ENCODE data around the gene FCHO1. TPM values are rescaled to one million over a fixed set of nuclear protein-coding genes. Genes with fewer than 3 reads are reported as not detected.
"Not testable (repeated sequence)": the region's sequence is repeated elsewhere in the genome, so short reads cannot be mapped to it uniquely, and the experiment has no call there.

The FCHO1 gene
- total RNA-seq, 1 experiment from 2014 or later, result 1.1 TPM

DNA sequence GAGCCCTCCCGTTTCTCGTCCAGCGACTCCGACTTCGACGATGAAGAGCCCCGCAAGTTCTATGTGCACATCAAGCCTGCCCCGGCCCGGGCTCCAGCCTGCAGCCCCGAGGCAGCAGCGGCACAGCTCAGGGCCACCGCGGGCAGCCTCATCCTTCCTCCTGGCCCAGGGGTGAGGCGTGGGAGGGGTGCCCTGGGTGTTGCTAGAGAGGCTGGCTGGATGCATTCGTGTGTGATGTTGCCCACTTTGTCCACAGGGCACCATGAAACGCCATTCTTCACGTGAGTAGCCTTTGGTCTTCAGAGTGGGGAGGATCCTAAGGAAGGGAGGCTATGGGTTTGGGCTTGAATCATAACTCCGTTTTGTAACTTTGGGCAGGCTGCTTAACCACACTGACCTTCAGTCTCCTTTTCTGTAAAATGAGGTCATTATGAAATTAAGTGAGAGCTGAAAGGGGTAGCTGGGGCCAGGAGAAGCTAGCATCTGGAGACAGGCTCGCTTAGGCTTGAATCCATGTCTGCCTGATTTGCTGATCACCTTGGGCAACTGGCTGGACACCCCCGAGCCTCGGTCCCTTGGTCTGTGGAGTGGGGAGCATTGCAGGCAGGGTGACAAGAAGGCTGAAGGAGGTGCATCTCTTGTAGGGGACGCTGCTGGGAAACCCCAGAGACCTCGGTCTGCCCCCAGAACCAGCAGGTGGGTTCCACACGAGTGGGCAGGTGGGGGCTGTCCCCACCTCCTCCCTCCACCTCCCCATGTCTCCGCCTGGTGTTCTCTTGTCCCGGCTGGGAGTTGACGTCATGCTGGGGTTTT, 24.9 kb downstream of the FCHO1 start:
- no peak for ATAC-seq
- in situ Hi-C loops (cut with HindIII; ENCODE audit: low pct_unique_long_range_greater_than_20kb, low sequenced_read_pairs) (no loop called here), intact Hi-C loops (cut with micrococcal nuclease; ENCODE audit: unreplicated experiment) (no loop called here)

DNA sequence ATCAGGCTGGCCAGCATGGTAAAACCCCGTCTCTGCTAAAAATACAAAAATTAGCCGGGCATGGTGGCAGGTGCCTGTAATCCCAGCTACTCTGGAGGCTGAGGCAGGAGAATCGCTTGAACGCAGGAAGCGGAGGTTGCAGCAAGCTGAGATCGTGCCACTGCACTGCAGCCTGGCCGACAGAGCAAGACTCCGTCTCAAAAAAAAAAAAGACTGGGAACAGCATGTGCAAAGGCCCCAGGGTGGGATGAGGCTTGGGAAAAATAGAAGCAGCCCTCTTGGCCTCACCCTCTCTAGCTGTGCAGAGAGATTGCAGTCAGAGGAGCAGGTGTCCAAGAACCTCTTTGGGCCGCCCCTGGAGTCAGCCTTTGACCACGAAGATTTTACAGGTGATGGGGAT, 26.6 kb downstream of the FCHO1 start:
- DNase-seq (ENCODE audit: low read depth, low spot score); ATAC-seq; H3K27ac ChIP-seq (ENCODE audit: low read length); H3K27me3 ChIP-seq (ENCODE audit: control insufficient read depth, insufficient read depth, low read length); in situ Hi-C loops (cut with HindIII; ENCODE audit: low pct_unique_long_range_greater_than_20kb, low sequenced_read_pairs); H3K4me3 ChIP-seq (ENCODE audit: low read depth in 2 of 2, low read length in 2 of 2); H3K9me3 ChIP-seq (ENCODE audit: control insufficient read depth, insufficient read depth, low read depth, low read length); H3K36me3 ChIP-seq (ENCODE audit: control insufficient read depth, insufficient read depth, low read length); intact Hi-C loops (cut with micrococcal nuclease; ENCODE audit: unreplicated experiment); H3K4me1 ChIP-seq (ENCODE audit: control insufficient read depth, insufficient read depth, low read length); BruUV-seq (replicated peaks); POLR2A ChIA-PET: not testable (repeated sequence)
- CTCF ChIA-PET, result interaction anchor here (0.6 kb wide), 1 partner anchor 282 kb away, joined by 3 read pairs; no protein-coding TSS in a partner anchor

More for the DNA sequence above, 24.9 kb downstream of the FCHO1 start:
- Histone ChIP-seq H3K9me3 (ENCODE audit: control insufficient read depth, insufficient read depth, low read depth, low read length) (no peaks in the 10 kb centered on the region), H3K27me3 (ENCODE audit: control insufficient read depth, insufficient read depth, low read length) (no peaks in the 10 kb centered on the region), H3K36me3 (ENCODE audit: control insufficient read depth, insufficient read depth, low read length) (no peaks in the 10 kb centered on the region; the same call in 1 of the 2 replicates), H3K4me1 (ENCODE audit: control insufficient read depth, insufficient read depth, low read length) (0 out of 2 replicates have a peak, but pooled peaks cover 3% of the 10 kb centered on the region), H3K4me3 (ENCODE audit: low read depth in 2 of 2, low read length in 2 of 2) (no peak overlapping the region), H3K27ac (ENCODE audit: low read length) (no peak overlapping the region)
- no TSS peak for BruUV-seq (replicated peaks)
- ChIA-PET CTCF (interaction anchor here (0.6 kb wide), 1 partner anchor 282 kb away, joined by 6 read pairs; no protein-coding TSS in a partner anchor), POLR2A (no interaction called here)
- DNase-seq (ENCODE audit: low read depth, low spot score), result no peak
- TF ChIP-seq SIN3A (IDR thresholded peaks at IDR 0.05; ENCODE audit: borderline replicate concordance, insufficient read depth, low read depth, low read length), result no peak
- TF ChIP-seq, protein P1, sequence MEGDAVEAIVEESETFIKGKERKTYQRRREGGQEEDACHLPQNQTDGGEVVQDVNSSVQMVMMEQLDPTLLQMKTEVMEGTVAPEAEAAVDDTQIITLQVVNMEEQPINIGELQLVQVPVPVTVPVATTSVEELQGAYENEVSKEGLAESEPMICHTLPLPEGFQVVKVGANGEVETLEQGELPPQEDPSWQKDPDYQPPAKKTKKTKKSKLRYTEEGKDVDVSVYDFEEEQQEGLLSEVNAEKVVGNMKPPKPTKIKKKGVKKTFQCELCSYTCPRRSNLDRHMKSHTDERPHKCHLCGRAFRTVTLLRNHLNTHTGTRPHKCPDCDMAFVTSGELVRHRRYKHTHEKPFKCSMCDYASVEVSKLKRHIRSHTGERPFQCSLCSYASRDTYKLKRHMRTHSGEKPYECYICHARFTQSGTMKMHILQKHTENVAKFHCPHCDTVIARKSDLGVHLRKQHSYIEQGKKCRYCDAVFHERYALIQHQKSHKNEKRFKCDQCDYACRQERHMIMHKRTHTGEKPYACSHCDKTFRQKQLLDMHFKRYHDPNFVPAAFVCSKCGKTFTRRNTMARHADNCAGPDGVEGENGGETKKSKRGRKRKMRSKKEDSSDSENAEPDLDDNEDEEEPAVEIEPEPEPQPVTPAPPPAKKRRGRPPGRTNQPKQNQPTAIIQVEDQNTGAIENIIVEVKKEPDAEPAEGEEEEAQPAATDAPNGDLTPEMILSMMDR (IDR thresholded peaks at IDR 0.05), result no peak
- TF ChIP-seq, protein P2, sequence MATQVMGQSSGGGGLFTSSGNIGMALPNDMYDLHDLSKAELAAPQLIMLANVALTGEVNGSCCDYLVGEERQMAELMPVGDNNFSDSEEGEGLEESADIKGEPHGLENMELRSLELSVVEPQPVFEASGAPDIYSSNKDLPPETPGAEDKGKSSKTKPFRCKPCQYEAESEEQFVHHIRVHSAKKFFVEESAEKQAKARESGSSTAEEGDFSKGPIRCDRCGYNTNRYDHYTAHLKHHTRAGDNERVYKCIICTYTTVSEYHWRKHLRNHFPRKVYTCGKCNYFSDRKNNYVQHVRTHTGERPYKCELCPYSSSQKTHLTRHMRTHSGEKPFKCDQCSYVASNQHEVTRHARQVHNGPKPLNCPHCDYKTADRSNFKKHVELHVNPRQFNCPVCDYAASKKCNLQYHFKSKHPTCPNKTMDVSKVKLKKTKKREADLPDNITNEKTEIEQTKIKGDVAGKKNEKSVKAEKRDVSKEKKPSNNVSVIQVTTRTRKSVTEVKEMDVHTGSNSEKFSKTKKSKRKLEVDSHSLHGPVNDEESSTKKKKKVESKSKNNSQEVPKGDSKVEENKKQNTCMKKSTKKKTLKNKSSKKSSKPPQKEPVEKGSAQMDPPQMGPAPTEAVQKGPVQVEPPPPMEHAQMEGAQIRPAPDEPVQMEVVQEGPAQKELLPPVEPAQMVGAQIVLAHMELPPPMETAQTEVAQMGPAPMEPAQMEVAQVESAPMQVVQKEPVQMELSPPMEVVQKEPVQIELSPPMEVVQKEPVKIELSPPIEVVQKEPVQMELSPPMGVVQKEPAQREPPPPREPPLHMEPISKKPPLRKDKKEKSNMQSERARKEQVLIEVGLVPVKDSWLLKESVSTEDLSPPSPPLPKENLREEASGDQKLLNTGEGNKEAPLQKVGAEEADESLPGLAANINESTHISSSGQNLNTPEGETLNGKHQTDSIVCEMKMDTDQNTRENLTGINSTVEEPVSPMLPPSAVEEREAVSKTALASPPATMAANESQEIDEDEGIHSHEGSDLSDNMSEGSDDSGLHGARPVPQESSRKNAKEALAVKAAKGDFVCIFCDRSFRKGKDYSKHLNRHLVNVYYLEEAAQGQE (IDR thresholded peaks at IDR 0.05; ENCODE audit: insufficient read depth in 1 of 2, low read depth in 2 of 2, low read length in 1 of 2), result no peak

DNA sequence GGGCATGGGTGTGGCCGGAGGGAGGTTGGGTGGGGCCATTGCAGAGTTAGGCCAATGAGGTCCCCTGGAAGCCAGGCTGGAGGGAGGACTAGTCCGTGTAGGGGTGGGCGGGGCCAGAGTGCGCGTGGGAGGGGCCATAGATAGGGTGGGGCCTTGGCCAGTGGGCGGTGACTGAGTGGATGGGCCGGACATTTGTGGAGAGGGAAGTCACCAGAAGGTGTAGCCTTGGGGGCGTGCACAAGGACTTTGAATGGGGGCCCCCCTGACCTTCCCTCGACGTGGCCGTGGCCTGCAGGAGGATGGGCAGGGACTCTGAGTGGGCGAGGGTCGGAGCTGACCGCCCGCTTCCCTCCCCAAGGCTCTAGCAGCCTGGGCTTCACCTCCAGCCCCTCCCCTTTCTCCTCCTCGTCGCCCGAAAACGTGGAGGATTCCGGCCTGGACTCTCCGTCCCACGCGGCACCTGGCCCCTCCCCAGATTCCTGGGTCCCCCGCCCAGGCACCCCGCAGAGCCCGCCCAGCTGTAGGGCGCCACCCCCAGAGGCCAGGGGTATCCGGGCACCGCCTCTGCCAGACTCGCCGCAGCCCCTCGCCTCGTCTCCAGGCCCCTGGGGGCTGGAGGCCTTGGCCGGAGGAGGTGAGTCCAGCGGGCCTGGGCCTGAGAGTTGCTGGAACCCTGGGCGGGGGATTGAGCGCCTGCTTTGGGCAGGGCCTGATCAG, 27.1 kb downstream of the FCHO1 start:
- peak; percentile 74 for ATAC-seq
- POLR2A ChIA-PET, result no interaction called here
- TF ChIP-seq, protein P1 (IDR thresholded peaks at IDR 0.05), result no peak
- no peak for TF ChIP-seq POLR2AphosphoS5 (IDR thresholded peaks at IDR 0.05; ENCODE audit: low read depth, low read length)
- no peak for TF ChIP-seq SIN3A (IDR thresholded peaks at IDR 0.05; ENCODE audit: borderline replicate concordance, insufficient read depth, low read depth, low read length)
- TF ChIP-seq TCF7L2 (IDR thresholded peaks at IDR 0.05; ENCODE audit: low read depth, low read length), result no peak
- TF ChIP-seq, protein P2 (IDR thresholded peaks at IDR 0.05; ENCODE audit: insufficient read depth in 1 of 2, low read depth in 2 of 2, low read length in 1 of 2), result no peak
- H3K4me3 ChIP-seq (ENCODE audit: low read depth in 2 of 2, low read length in 2 of 2), result no peak overlapping the region
- no peaks in the 10 kb centered on the region for H3K9me3 ChIP-seq (ENCODE audit: control insufficient read depth, insufficient read depth, low read depth, low read length)
- in situ Hi-C loops (cut with HindIII; ENCODE audit: low pct_unique_long_range_greater_than_20kb, low sequenced_read_pairs), result no loop called here
- 0 out of 2 replicates have a peak, but pooled peaks cover 3% of the 10 kb centered on the region for H3K4me1 ChIP-seq (ENCODE audit: control insufficient read depth, insufficient read depth, low read length)
- no peak for DNase-seq (ENCODE audit: low read depth, low spot score)
- H3K27me3 ChIP-seq (ENCODE audit: control insufficient read depth, insufficient read depth, low read length), result no peaks in the 10 kb centered on the region
- CTCF ChIA-PET, result interaction anchor here (0.6 kb wide), 1 partner anchor 282 kb away, joined by 3 read pairs; no protein-coding TSS in a partner anchor
- H3K36me3 ChIP-seq (ENCODE audit: control insufficient read depth, insufficient read depth, low read length), result no peaks in the 10 kb centered on the region; the same call in 1 of the 2 replicates
- BruUV-seq (replicated peaks), result no TSS peak
- H3K27ac ChIP-seq (ENCODE audit: low read length), result no peak overlapping the region
- intact Hi-C loops (cut with micrococcal nuclease; ENCODE audit: unreplicated experiment), result no loop called here

Measured in Panc1 (cell line).